ENCODE results near the gene C16orf86. TPM values are rescaled to one million over a fixed set of nuclear protein-coding genes. Genes with fewer than 3 reads are reported as not detected.

C16orf86 gene
- total and polyA plus RNA-seq, 2 of the 8 experiments (the other 6 are each of a cell fraction or from before 2014, with no cell fraction given) = 1.4 to 2.3 TPM

- no peak overlapping the region for H4K91ac ChIP-seq (replicated peaks; ENCODE audit: insufficient read length, low read length)
- FAIRE-seq (no peak), DNase-seq (ENCODE audit: low read depth in 1 of 2, low spot score in 2 of 2) (no peak)
- H3K18ac ChIP-seq (ENCODE audit: extremely low read depth, low read length) = no peak overlapping the region
- H2BK20ac ChIP-seq (ENCODE audit: low read length) = no peak overlapping the region
- H3K23ac ChIP-seq (ENCODE audit: insufficient read length) = no peak overlapping the region
- ChIA-PET CTCF (ENCODE audit: partially characterized antibody) (interaction anchor here (0.6 to 1.3 kb wide), 3 partner anchors 45 to 315 kb away, joined by 4 to 6 read pairs (median 4); no protein-coding TSS in a partner anchor), POLR2A (ENCODE audit: partially characterized antibody) (no interaction called here)
- no peaks in the 10 kb centered on the region for H3K23me2 ChIP-seq (ENCODE audit: low read depth, low read length)
- H3K14ac ChIP-seq (ENCODE audit: insufficient read length) = no peak overlapping the region
- no peak overlapping the region for H3K9ac ChIP-seq (replicated peaks in 1 of 4; ENCODE audit: extremely low read depth in 1 of 4, low read depth in 3 of 4, low read length in 3 of 4)
- no peaks in the 10 kb centered on the region for H3K79me2 ChIP-seq (ENCODE audit: control insufficient read depth in 1 of 2, insufficient read depth in 2 of 2, low read length in 2 of 2)
- no peak overlapping the region for H2BK15ac ChIP-seq (ENCODE audit: low read length)
- WGBS, 2 experiments (ENCODE audit: extremely low coverage in 1 of 2, insufficient coverage in 1 of 2, insufficient read length in 1 of 2, insufficient replicate concordance in 2 of 2, low coverage in 1 of 2, low lambda C conversion rate in 2 of 2, missing lambda C conversion rate in 1 of 2) = 95% methylated on average over 10 of the region's 12 CpGs; no CpG with 5 or more reads in 1 of the 2 experiments
- no peaks in the 10 kb centered on the region for H3K4me1 ChIP-seq (replicated peaks in 1 of 4; ENCODE audit: control insufficient read depth in 3 of 4, insufficient read depth in 4 of 4, low read length in 3 of 4)
- H3K27me3 ChIP-seq (replicated peaks in 1 of 4; ENCODE audit: control insufficient read depth in 3 of 4, extremely low read depth in 1 of 4, insufficient read depth in 3 of 4, low read length in 3 of 4) = no peaks in the 10 kb centered on the region
- H4K8ac ChIP-seq (ENCODE audit: extremely low read depth, insufficient read depth, low read length) = no peak overlapping the region
- no peak overlapping the region for H2AK5ac ChIP-seq (ENCODE audit: low read depth, low read length)
- H2AFZ ChIP-seq (ENCODE audit: low read length) = no peak overlapping the region
- peaks cover 1 to 5% of the 10 kb centered on the region in 2 experiments for H4K20me1 ChIP-seq (replicated peaks in 1 of 2; ENCODE audit: control insufficient read depth in 1 of 2, insufficient read depth in 2 of 2, low read length in 2 of 2)
- H3K27ac ChIP-seq (ENCODE audit: low read depth, low read length) = no peak overlapping the region
- H3K4me2 ChIP-seq (ENCODE audit: insufficient read depth in 1 of 2, low read depth in 2 of 2, low read length in 2 of 2) = no peak overlapping the region
- H4K5ac ChIP-seq (ENCODE audit: insufficient read length, low read depth, low read length) = no peak overlapping the region
- H3K79me1 ChIP-seq (ENCODE audit: low read depth, low read length) = no peaks in the 10 kb centered on the region; the same call in none of the 2 replicates
- H2BK12ac ChIP-seq (ENCODE audit: low read depth, low read length) = no peak overlapping the region
- H3K4ac ChIP-seq (replicated peaks; ENCODE audit: insufficient read length, low read depth, low read length) = no peak overlapping the region
- peaks cover 0 to 7% (median 2%) of the 10 kb centered on the region in 4 experiments; a peak in 3 of 8 replicates for H3K36me3 ChIP-seq (ENCODE audit: control insufficient read depth in 2 of 4, insufficient read depth in 4 of 4, low read length in 3 of 4)
- H2BK5ac ChIP-seq (ENCODE audit: low read depth, low read length) = no peak overlapping the region
- H3K9me3 ChIP-seq (ENCODE audit: insufficient read depth in 2 of 2, low read depth in 1 of 2, low read length in 1 of 2) = no peaks in the 10 kb centered on the region
- H3K4me3 ChIP-seq (ENCODE audit: extremely low read depth in 1 of 4, insufficient read depth in 2 of 4, low read depth in 3 of 4, low read length in 4 of 4) = no peak overlapping the region
- no peak for TF ChIP-seq BCL11A (IDR thresholded peaks at IDR 0.05; ENCODE audit: low read depth in 2 of 2, low read length in 2 of 2)
- TF ChIP-seq KDM1A (IDR thresholded peaks at IDR 0.05; ENCODE audit: borderline replicate concordance, low read length) = no peak
- TF ChIP-seq NANOG (IDR thresholded peaks at IDR 0.05; ENCODE audit: insufficient read depth, low read depth, low read length, poor library complexity, severe bottlenecking) = no peak
- no peak for TF ChIP-seq CEBPB (IDR thresholded peaks at IDR 0.05; ENCODE audit: low read depth, low read length)
- no peak for TF ChIP-seq CBX5 (IDR thresholded peaks at IDR 0.05; ENCODE audit: low read depth, low read length)
- no peak for TF ChIP-seq CHD1 (IDR thresholded peaks at IDR 0.05; ENCODE audit: low read depth, low read length)
- TF ChIP-seq PHF8 (conservative IDR thresholded peaks at IDR 0.05; ENCODE audit: low read depth, low read length) = no peak
- TF ChIP-seq RFX5 (IDR thresholded peaks at IDR 0.05; ENCODE audit: borderline replicate concordance, low read depth, low read length) = no peak
- no peak for TF ChIP-seq JUN (IDR thresholded peaks at IDR 0.05; ENCODE audit: low read depth, low read length)
- TF ChIP-seq CTBP2 (IDR thresholded peaks at IDR 0.05; ENCODE audit: borderline replicate concordance, insufficient read depth, insufficient read length, low read length) = no peak
- no peak overlapping the region for H2BK120ac ChIP-seq (replicated peaks; ENCODE audit: low read depth, low read length)
- H3K56ac ChIP-seq (replicated peaks; ENCODE audit: insufficient read length, low read depth, low read length) = no peak overlapping the region
Measured at GRCh38 chr16:67678354-67679023, 11.9 kb downstream of the C16orf86 start.

Data from H1 (cell line).